Epithelial cell of proximal tubule (primary cell): Measurements from ENCODE around the gene USP17L5. TPM values are rescaled to one million over a fixed set of nuclear protein-coding genes. Genes with fewer than 3 reads are reported as not detected.
"Not testable (repeated sequence)": the region's sequence is repeated elsewhere in the genome, so short reads cannot be mapped to it uniquely, and the experiment has no call there.

Experiments used
- DNase-seq: peaks from one replicate; pipeline ENCODE4 v3.0.0-alpha.2; 2011; ENCODE audit warnings: low read depth
- H3K4me3 ChIP-seq: 2 replicates; pipeline ENCODE4 v1.5.1; 2011; ENCODE audit warnings: low read depth, mild to moderate bottlenecking, low read length
- total RNA-seq: library from RNA; depleted of rRNA; stranded (reverse); fragments of >200 nt; gene quantifications from 2 replicates; pipeline ENCODE4 v1.2.3, GENCODE V29; 2015
- TF ChIP-seq, protein P1 (sequence below): conservative IDR thresholded peaks from 2 replicates; pipeline ENCODE4 v1.5.1; 2012; ENCODE audit warnings: low read depth, mild to moderate bottlenecking, low read length

USP17L5 gene, protein sequence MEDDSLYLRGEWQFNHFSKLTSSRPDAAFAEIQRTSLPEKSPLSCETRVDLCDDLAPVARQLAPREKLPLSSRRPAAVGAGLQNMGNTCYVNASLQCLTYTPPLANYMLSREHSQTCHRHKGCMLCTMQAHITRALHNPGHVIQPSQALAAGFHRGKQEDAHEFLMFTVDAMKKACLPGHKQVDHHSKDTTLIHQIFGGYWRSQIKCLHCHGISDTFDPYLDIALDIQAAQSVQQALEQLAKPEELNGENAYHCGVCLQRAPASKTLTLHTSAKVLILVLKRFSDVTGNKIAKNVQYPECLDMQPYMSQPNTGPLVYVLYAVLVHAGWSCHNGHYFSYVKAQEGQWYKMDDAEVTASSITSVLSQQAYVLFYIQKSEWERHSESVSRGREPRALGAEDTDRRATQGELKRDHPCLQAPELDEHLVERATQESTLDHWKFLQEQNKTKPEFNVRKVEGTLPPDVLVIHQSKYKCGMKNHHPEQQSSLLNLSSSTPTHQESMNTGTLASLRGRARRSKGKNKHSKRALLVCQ
- not detected in 2 replicates for total RNA-seq

DNA sequence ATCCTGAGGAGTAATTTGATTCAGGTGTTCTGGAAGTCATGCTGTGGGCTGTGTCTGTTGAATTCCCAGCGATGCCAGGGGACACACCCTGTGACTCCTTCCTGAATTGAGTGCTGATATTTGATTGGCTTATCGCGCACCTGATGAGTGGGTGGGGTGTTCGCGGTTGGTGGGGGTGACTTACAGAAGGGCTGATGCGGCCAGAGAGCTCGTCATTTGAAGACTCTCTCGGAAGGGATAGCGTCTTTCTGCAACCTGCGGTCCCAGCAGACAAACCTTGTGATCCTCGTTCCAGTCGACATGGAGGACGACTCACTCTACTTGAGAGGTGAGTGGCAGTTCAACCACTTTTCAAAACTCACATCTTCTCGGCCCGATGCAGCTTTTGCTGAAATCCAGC lies at the start of gene USP17L5:
TSS of gene USP17L5 (plus strand) at position 301 of the 400 bp plus-strand sequence. CDS start at position 301, 0 bp downstream.
- DNase-seq, H3K4me3 ChIP-seq: not testable (repeated sequence)

DNA sequence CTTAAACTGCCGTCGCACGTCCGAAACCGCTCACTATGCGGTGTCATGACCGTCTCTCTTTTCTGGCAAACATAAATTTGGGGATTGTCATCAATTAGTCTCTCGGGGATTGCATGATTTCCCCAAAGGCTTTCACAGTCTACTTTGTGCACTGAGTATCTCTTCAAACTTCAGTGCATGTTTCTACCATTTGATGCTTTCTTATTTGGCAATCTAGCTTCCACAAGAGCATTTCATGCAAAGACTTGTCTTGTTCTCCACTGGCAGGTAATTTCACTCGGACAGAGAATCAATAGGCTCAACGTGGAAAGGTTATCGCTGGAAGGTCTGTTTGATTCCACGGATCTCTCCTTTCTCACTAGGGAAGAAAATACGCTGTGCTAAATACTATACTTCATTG lies 15.0 kb upstream of the USP17L5 start:
- not testable (repeated sequence) for H3K4me3 ChIP-seq, DNase-seq

DNA sequence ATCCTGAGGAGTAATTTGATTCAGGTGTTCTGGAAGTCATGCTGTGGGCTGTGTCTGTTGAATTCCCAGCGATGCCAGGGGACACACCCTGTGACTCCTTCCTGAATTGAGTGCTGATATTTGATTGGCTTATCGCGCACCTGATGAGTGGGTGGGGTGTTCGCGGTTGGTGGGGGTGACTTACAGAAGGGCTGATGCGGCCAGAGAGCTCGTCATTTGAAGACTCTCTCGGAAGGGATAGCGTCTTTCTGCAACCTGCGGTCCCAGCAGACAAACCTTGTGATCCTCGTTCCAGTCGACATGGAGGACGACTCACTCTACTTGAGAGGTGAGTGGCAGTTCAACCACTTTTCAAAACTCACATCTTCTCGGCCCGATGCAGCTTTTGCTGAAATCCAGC lies 14.3 kb upstream of the USP17L5 start, which contains the start of gene USP17L24:
TSS of gene USP17L24 (plus strand) at position 301 of the 400 bp plus-strand sequence. CDS start at position 301, 0 bp downstream.
- DNase-seq: not testable (repeated sequence)

DNA sequence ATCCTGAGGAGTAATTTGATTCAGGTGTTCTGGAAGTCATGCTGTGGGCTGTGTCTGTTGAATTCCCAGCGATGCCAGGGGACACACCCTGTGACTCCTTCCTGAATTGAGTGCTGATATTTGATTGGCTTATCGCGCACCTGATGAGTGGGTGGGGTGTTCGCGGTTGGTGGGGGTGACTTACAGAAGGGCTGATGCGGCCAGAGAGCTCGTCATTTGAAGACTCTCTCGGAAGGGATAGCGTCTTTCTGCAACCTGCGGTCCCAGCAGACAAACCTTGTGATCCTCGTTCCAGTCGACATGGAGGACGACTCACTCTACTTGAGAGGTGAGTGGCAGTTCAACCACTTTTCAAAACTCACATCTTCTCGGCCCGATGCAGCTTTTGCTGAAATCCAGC lies 9.6 kb upstream of the USP17L5 start, which contains the start of gene USP17L25:
TSS of gene USP17L25 (plus strand) at position 301 of the 400 bp plus-strand sequence. CDS start at position 301, 0 bp downstream.
- not testable (repeated sequence) for DNase-seq, H3K4me3 ChIP-seq

More for the DNA sequence above, 14.3 kb upstream of the USP17L5 start, which contains the start of gene USP17L24:
- H3K4me3 ChIP-seq: not testable (repeated sequence)

DNA sequence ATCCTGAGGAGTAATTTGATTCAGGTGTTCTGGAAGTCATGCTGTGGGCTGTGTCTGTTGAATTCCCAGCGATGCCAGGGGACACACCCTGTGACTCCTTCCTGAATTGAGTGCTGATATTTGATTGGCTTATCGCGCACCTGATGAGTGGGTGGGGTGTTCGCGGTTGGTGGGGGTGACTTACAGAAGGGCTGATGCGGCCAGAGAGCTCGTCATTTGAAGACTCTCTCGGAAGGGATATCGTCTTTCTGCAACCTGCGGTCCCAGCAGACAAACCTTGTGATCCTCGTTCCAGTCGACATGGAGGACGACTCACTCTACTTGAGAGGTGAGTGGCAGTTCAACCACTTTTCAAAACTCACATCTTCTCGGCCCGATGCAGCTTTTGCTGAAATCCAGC lies 4.8 kb upstream of the USP17L5 start, which contains the start of gene USP17L26:
TSS of gene USP17L26 (plus strand) at position 301 of the 400 bp plus-strand sequence. CDS start at position 301, 0 bp downstream.
- DNase-seq: not testable (repeated sequence)

DNA sequence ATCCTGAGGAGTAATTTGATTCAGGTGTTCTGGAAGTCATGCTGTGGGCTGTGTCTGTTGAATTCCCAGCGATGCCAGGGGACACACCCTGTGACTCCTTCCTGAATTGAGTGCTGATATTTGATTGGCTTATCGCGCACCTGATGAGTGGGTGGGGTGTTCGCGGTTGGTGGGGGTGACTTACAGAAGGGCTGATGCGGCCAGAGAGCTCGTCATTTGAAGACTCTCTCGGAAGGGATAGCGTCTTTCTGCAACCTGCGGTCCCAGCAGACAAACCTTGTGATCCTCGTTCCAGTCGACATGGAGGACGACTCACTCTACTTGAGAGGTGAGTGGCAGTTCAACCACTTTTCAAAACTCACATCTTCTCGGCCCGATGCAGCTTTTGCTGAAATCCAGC lies 4.6 kb downstream of the USP17L5 start, which contains the start of gene USP17L27:
TSS of gene USP17L27 (plus strand) at position 301 of the 400 bp plus-strand sequence. CDS start at position 301, 0 bp downstream.
- not testable (repeated sequence) for H3K4me3 ChIP-seq, DNase-seq

More for the DNA sequence above, 4.8 kb upstream of the USP17L5 start, which contains the start of gene USP17L26:
- H3K4me3 ChIP-seq: not testable (repeated sequence)

DNA sequence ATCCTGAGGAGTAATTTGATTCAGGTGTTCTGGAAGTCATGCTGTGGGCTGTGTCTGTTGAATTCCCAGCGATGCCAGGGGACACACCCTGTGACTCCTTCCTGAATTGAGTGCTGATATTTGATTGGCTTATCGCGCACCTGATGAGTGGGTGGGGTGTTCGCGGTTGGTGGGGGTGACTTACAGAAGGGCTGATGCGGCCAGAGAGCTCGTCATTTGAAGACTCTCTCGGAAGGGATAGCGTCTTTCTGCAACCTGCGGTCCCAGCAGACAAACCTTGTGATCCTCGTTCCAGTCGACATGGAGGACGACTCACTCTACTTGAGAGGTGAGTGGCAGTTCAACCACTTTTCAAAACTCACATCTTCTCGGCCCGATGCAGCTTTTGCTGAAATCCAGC lies 9.4 kb downstream of the USP17L5 start, which contains the start of gene USP17L28:
TSS of gene USP17L28 (plus strand) at position 301 of the 400 bp plus-strand sequence. CDS start at position 301, 0 bp downstream.
- DNase-seq, H3K4me3 ChIP-seq: not testable (repeated sequence)

DNA sequence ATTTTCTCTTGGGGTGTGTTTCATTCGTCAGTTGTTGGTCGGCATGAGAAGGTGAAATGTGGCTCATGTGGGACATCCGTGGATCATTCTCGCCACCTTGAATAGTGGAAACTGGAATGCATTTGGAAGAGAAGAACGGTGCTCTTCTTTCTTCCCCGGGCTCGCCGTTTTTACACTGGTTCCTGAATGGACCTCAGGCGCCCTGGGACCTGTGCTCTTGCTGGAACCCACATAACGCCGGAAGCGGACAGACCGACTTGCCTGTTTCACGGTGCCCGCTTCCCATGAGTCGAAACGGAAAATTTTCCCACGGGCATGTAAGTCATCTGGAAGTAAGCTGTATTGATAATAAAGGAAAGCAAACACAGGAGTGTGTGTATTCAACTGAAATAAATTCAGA lies 11.7 kb downstream of the USP17L5 start:
- not testable (repeated sequence) for H3K4me3 ChIP-seq, DNase-seq

DNA sequence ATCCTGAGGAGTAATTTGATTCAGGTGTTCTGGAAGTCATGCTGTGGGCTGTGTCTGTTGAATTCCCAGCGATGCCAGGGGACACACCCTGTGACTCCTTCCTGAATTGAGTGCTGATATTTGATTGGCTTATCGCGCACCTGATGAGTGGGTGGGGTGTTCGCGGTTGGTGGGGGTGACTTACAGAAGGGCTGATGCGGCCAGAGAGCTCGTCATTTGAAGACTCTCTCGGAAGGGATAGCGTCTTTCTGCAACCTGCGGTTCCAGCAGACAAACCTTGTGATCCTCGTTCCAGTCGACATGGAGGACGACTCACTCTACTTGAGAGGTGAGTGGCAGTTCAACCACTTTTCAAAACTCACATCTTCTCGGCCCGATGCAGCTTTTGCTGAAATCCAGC lies 14.1 kb downstream of the USP17L5 start, which contains the start of gene USP17L29:
TSS of gene USP17L29 (plus strand) at position 301 of the 400 bp plus-strand sequence. CDS start at position 301, 0 bp downstream.
- not testable (repeated sequence) for H3K4me3 ChIP-seq, DNase-seq

DNA sequence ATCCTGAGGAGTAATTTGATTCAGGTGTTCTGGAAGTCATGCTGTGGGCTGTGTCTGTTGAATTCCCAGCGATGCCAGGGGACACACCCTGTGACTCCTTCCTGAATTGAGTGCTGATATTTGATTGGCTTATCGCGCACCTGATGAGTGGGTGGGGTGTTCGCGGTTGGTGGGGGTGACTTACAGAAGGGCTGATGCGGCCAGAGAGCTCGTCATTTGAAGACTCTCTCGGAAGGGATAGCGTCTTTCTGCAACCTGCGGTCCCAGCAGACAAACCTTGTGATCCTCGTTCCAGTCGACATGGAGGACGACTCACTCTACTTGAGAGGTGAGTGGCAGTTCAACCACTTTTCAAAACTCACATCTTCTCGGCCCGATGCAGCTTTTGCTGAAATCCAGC lies 23.6 kb downstream of the USP17L5 start, which contains the start of gene USP17L30:
TSS of gene USP17L30 (plus strand) at position 301 of the 400 bp plus-strand sequence. CDS start at position 301, 0 bp downstream.
- not testable (repeated sequence) for H3K4me3 ChIP-seq, DNase-seq

DNA sequence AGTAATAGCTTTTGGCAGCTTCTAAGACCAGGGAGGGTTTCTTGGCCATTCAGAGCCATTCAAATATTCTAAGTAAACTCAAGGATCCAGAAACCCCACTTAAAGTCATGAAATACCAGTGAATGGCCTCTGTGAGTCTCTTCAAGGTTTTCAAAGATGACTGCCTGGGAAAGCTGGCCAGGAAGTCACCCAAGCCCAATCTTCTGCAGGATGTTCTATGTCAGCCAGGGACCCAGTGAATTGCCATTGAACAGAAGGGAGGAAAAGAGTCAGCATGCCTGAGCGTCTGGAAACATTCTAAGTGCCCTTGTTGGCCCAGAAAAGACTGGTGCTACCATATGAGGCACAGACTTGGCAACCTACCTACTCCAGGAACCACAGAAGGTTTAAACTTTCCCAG lies 40.7 kb downstream of the USP17L5 start:
- H3K4me3 ChIP-seq, DNase-seq: not testable (repeated sequence)

DNA sequence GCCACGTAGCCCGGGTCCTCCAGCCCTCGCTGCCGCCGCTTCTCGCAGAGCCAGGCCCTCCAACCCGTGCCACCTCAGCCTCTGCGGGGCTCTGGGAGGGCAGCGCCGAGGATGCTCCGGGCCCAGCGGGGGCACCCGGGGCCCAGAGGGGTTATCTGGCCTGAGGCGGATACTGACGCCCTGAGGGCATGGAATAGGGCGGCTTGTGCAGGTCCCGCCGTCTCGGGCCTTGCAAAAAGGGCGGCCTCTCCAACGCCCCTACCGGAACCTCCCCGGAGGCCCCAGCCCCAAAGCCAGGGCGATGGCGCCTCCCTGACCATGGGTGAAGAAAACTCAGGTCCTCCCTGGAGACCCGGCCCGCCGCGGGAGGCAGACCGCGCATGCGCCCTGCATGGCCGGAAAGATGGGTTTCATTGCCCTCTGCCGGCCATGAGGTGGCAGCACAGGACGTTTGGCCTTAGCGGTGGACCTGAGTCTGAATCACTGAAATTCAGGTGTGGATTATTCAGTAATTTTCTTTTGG lies 41.9 kb downstream of the USP17L5 start:
- peak overlapping the region; percentile 57 for H3K4me3 ChIP-seq
- not testable (repeated sequence) for DNase-seq
- TF ChIP-seq, protein P1, sequence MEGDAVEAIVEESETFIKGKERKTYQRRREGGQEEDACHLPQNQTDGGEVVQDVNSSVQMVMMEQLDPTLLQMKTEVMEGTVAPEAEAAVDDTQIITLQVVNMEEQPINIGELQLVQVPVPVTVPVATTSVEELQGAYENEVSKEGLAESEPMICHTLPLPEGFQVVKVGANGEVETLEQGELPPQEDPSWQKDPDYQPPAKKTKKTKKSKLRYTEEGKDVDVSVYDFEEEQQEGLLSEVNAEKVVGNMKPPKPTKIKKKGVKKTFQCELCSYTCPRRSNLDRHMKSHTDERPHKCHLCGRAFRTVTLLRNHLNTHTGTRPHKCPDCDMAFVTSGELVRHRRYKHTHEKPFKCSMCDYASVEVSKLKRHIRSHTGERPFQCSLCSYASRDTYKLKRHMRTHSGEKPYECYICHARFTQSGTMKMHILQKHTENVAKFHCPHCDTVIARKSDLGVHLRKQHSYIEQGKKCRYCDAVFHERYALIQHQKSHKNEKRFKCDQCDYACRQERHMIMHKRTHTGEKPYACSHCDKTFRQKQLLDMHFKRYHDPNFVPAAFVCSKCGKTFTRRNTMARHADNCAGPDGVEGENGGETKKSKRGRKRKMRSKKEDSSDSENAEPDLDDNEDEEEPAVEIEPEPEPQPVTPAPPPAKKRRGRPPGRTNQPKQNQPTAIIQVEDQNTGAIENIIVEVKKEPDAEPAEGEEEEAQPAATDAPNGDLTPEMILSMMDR: peak; percentile 34
